Keratinocyte (primary cell): ENCODE results near the gene TFF1. TPM values are rescaled to one million over a fixed set of nuclear protein-coding genes. Genes with fewer than 3 reads are reported as not detected.

Experiments used
- DNase-seq: peaks from one replicate; pipeline ENCODE4 v3.0.0-alpha.2; 2011; ENCODE audit warnings: low read depth, missing footprints, low spot score
- FAIRE-seq: peaks from 2 replicates; lab custom pipeline; 2011; peaks lifted over from hg19 to GRCh38; lab: Jason Lieb, UNC
- H2AFZ ChIP-seq: 2 replicates; pipeline ENCODE4 v1.6.0; 2012; ENCODE audit warnings: low read length, control low read depth, inconsistent platforms; ENCODE audit not compliant: control insufficient read depth
- H3K27ac ChIP-seq: 2 replicates; pipeline ENCODE4 v1.5.1; 2011; ENCODE audit warnings: low read length; ENCODE audit not compliant: control insufficient read depth, insufficient read depth
- H3K27me3 ChIP-seq: 3 replicates; pipeline ENCODE4 v1.6.0; 2011; ENCODE audit warnings: low read length; ENCODE audit not compliant: control insufficient read depth, insufficient read depth; ENCODE audit errors: extremely low read depth
- H3K36me3 ChIP-seq, 2 experiments: 2 replicates in 1 of 2; 3 replicates in 1 of 2; pipeline ENCODE4 v1.5.1; 2011; ENCODE audit warnings: low read length in 2 of 2, mild to moderate bottlenecking in 1 of 2; ENCODE audit not compliant: control insufficient read depth in 2 of 2, insufficient read depth in 2 of 2; ENCODE audit errors: extremely low read depth in 1 of 2
- H3K4me1 ChIP-seq: 3 replicates; pipeline ENCODE4 v1.5.1; 2011; ENCODE audit warnings: low read length; ENCODE audit not compliant: control insufficient read depth, insufficient read depth; ENCODE audit errors: extremely low read depth
- H3K4me2 ChIP-seq: 3 replicates; pipeline ENCODE4 v1.6.0; 2011; ENCODE audit warnings: low read depth, low read length; ENCODE audit not compliant: control insufficient read depth, insufficient read depth; ENCODE audit errors: extremely low read depth
- H3K4me3 ChIP-seq, 3 experiments: fragments of 200-600 bp in 1 of 3; sonication (generic) in 1 of 3; 2 replicates in 2 of 3; 3 replicates in 1 of 3; pipeline ENCODE4 v1.5.1; 2011 to 2016; ENCODE audit warnings: low read length in 3 of 3, mild to moderate bottlenecking in 3 of 3, control low read depth in 2 of 3, inconsistent platforms in 1 of 3, low read depth in 1 of 3, mixed read lengths in 1 of 3, mixed run types in 1 of 3, moderate library complexity in 1 of 3; ENCODE audit not compliant: control insufficient read depth in 2 of 3, insufficient read depth in 2 of 3; ENCODE audit errors: extremely low read depth in 1 of 3
- H3K79me2 ChIP-seq: 2 replicates; pipeline ENCODE4 v1.6.0; 2012; ENCODE audit warnings: low read length; ENCODE audit not compliant: control insufficient read depth, insufficient read depth
- H3K9ac ChIP-seq: 3 replicates; pipeline ENCODE4 v1.6.0; 2011; ENCODE audit warnings: low read length; ENCODE audit not compliant: control insufficient read depth, insufficient read depth; ENCODE audit errors: extremely low read depth
- H3K9me1 ChIP-seq: 3 replicates; pipeline ENCODE4 v1.6.0; 2011; ENCODE audit warnings: low read length; ENCODE audit not compliant: control insufficient read depth, insufficient read depth; ENCODE audit errors: extremely low read depth
- H3K9me3 ChIP-seq: 2 replicates; pipeline ENCODE4 v1.5.1; 2012; ENCODE audit warnings: low read depth, low read length; ENCODE audit not compliant: control insufficient read depth
- H4K20me1 ChIP-seq: 3 replicates; pipeline ENCODE4 v1.6.0; 2011; ENCODE audit warnings: low read length; ENCODE audit not compliant: control insufficient read depth, insufficient read depth; ENCODE audit errors: extremely low read depth
- CTCF ChIP-seq, 3 experiments: IDR thresholded peaks in 1 of 3; conservative IDR thresholded peaks in 1 of 3; optimal IDR thresholded peaks in 1 of 3; 2 replicates in 2 of 3; 3 replicates in 1 of 3; pipeline versions ENCODE3 to v1.5.1; 2011; ENCODE audit warnings: low read length in 3 of 3, mild to moderate bottlenecking in 3 of 3, moderate library complexity in 2 of 3, control low read depth in 1 of 3, inconsistent platforms in 1 of 3; ENCODE audit not compliant: insufficient read depth in 2 of 3; ENCODE audit errors: extremely low read depth in 1 of 3
- EZH2 ChIP-seq: IDR thresholded peaks from one replicate; pipeline ENCODE4 v1.6.1; 2012; ENCODE audit warnings: inconsistent platforms, mild to moderate bottlenecking, low read length, moderate library complexity
- dilution Hi-C: fragments of 300-500 bp; cut with MboI; formaldehyde crosslinking; loops from one replicate; pipeline ENCODE4 v1.7.0; 2020; ENCODE audit warnings: low sequenced_read_pairs; ENCODE audit not compliant: extremely low pct_ligation_motif_present
- polyA plus RNA-seq, 5 experiments: library from polyadenylated mRNA; depleted of rRNA in 3 of 5; stranded (reverse) in 3 of 5; stranded (forward) in 1 of 5; unstranded in 1 of 5; fragments of >200 nt; gene quantifications; 1 replicate in 1 of 5; 2 replicates in 3 of 5; 3 replicates in 1 of 5; pipeline versions ENCODE4 v1.2.1 to v1.2.3, GENCODE V29; 2011 to 2012; ENCODE audit warnings: missing spikeins in 2 of 5, low read depth in 1 of 5, low replicate concordance in 1 of 5

TFF1 gene
- polyA plus RNA-seq, 1 donor (not counting 4 experiments of a cell fraction or from before 2014, with no cell fraction given) = not detected

- DNase-seq (no peak), FAIRE-seq (no peak)
- Histone ChIP-seq H3K4me2 (no peak overlapping the region), H3K79me2 (no peaks in the 10 kb centered on the region), H3K27ac (no peak overlapping the region), H3K9ac (no peak overlapping the region), H3K4me3 (no peak overlapping the region), H3K4me1 (no peaks in the 10 kb centered on the region), H3K36me3 (no peaks in the 10 kb centered on the region), H3K9me3 (no peaks in the 10 kb centered on the region), H3K27me3 (peaks cover 10% of the 10 kb centered on the region), H2AFZ (no peak overlapping the region), H4K20me1 (no peaks in the 10 kb centered on the region), H3K9me1 (no peaks in the 10 kb centered on the region)
- TF ChIP-seq CTCF (optimal IDR thresholded peaks at IDR 0.05 in 1 of 3, IDR thresholded peaks at IDR 0.05 in 1 of 3, conservative IDR thresholded peaks at IDR 0.05 in 1 of 3; ENCODE audit: extremely low read depth in 1 of 3, insufficient read depth in 2 of 3, low read length in 3 of 3) = no peak
- TF ChIP-seq EZH2 = no peak
- dilution Hi-C loops = no loop called here
These were observed 3.5 kb upstream of the TFF1 start for GRCh38 chr21:42369821-42370220.

- dilution Hi-C loops = no loop called here
- Histone ChIP-seq H3K4me2 (no peak overlapping the region), H4K20me1 (no peaks in the 10 kb centered on the region), H3K9me1 (no peaks in the 10 kb centered on the region), H3K27me3 (no peaks in the 10 kb centered on the region), H3K4me1 (no peaks in the 10 kb centered on the region), H3K36me3 (no peaks in the 10 kb centered on the region), H3K9ac (no peak overlapping the region), H3K79me2 (no peaks in the 10 kb centered on the region), H3K9me3 (no peaks in the 10 kb centered on the region), H3K27ac (no peak overlapping the region), H2AFZ (no peak overlapping the region), H3K4me3 (no peak overlapping the region)
- DNase-seq = no peak
- TF ChIP-seq EZH2 = no peak
- TF ChIP-seq CTCF (optimal IDR thresholded peaks at IDR 0.05 in 1 of 3, IDR thresholded peaks at IDR 0.05 in 1 of 3, conservative IDR thresholded peaks at IDR 0.05 in 1 of 3; ENCODE audit: extremely low read depth in 1 of 3, insufficient read depth in 2 of 3, low read length in 3 of 3) = no peak
- no peak for FAIRE-seq
These were observed 1.2 kb upstream of the TFF1 start for GRCh38 chr21:42367367-42368165.
